ENCODE data around the gene ITPRID1.

Gene ITPRID1

DNA sequence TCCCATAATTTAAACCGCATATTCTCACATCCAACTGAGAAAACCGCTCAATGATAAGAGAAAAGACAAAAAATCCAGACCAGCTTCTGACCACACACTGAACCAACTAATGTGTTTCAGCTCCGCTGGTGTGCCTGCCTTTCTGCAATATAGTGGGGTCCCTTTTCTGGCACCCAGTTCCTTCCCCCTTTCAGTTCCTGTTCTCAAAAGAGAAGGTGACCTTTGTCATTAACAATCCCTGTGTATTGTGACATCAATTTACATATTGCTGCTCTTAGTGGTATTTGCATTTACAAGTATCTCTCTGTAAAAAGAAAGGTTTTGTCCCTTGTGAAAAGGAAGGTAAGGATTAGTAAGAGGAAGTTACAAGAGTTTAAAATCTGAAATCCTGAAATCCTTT lies 174.5 kb downstream of the ITPRID1 start:
- Histone ChIP-seq H3K4me2 (no peak overlapping the region), H3K9ac (no peak overlapping the region), H3K4me1 (no peaks in the 10 kb centered on the region), H4K20me1 (no peaks in the 10 kb centered on the region), H3K27me3 (no peaks in the 10 kb centered on the region), H3K9me3 (no peaks in the 10 kb centered on the region), H3K27ac (no peak overlapping the region), H3K36me3 (no peaks in the 10 kb centered on the region), H3K4me3 (no peak overlapping the region)
- no peak for TF ChIP-seq Cebpa-rat (IDR thresholded peaks at IDR 0.05)

DNA sequence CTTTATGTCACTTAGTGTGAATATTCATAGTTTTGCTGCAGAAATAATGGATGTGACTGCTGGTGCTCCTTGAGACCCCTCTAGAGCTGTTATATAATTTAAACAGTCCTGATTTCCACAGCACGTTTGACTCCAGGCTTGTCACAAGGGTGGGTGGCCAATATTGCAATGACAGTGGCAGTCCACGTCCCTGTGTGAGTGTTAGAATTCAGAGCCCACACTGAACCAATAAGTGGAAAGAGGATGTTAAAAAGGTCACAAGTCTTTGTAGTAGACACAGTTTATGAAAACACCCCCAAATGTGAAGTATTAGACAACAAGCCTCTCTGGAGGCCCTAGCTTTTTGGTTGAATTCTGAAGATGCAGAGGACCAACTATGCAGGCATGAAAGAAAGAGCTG lies 175.1 kb downstream of the ITPRID1 start:
- Histone ChIP-seq H3K27ac (no peak overlapping the region), H3K9me3 (no peaks in the 10 kb centered on the region), H3K4me3 (no peak overlapping the region), H3K9ac (no peak overlapping the region), H3K36me3 (no peaks in the 10 kb centered on the region), H3K4me1 (no peaks in the 10 kb centered on the region), H4K20me1 (no peaks in the 10 kb centered on the region), H3K4me2 (no peak overlapping the region), H3K27me3 (no peaks in the 10 kb centered on the region)
- TF ChIP-seq Cebpa-rat (IDR thresholded peaks at IDR 0.05), result no peak

DNA sequence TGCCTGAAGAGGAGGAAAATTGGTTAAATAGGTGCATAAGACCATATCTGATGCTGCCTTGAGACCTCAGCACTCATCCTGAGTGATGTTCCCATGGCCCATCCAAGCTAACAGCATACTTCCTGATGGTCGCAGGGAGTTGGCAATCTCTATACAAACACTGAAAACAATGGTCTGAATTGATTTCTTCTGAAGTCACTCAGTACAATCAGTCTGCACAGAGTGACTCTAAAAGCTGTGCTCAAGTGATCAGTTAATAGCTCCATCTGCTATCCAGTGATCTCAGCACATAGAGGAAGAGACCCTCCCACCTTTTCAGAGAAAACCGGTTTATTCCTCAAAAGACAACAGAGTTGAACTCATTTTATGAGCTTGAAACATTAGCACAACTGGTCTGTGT lies 177.0 kb downstream of the ITPRID1 start:
- H4K20me1 ChIP-seq, result no peaks in the 10 kb centered on the region
- H3K4me3 ChIP-seq, result no peak overlapping the region
- H3K4me2 ChIP-seq, result no peak overlapping the region
- H3K9me3 ChIP-seq, result no peaks in the 10 kb centered on the region
- H3K9ac ChIP-seq, result no peak overlapping the region
- no peaks in the 10 kb centered on the region for H3K36me3 ChIP-seq
- TF ChIP-seq Cebpa-rat (IDR thresholded peaks at IDR 0.05), result no peak
- H3K27ac ChIP-seq, result no peak overlapping the region
- H3K4me1 ChIP-seq, result no peaks in the 10 kb centered on the region
- no peaks in the 10 kb centered on the region for H3K27me3 ChIP-seq

DNA sequence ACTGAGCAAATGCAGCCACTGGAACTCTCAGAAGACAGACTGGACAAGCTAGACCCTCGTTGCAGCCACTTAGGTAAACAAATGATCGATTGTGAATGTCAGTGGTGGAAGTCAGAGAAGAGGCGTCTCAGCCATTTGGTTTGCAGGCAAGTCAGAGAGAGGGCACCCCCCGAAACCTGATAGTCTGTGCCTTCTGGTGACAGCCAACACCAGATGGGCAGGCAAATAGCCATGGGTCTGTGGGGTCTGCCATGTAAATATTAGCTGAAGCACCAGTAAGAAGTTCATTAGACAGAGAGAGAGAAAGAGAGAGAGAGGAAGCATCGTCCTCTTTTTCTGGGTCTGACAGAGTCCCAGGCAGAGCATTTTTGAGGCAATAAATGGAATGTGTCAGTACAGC lies 178.6 kb downstream of the ITPRID1 start:
- Histone ChIP-seq H3K36me3 (no peaks in the 10 kb centered on the region), H3K4me1 (no peaks in the 10 kb centered on the region), H4K20me1 (no peaks in the 10 kb centered on the region), H3K27ac (no peak overlapping the region), H3K9me3 (no peaks in the 10 kb centered on the region), H3K4me2 (no peak overlapping the region), H3K4me3 (no peak overlapping the region), H3K27me3 (no peaks in the 10 kb centered on the region), H3K9ac (no peak overlapping the region)
- TF ChIP-seq Cebpa-rat (IDR thresholded peaks at IDR 0.05), result no peak

DNA sequence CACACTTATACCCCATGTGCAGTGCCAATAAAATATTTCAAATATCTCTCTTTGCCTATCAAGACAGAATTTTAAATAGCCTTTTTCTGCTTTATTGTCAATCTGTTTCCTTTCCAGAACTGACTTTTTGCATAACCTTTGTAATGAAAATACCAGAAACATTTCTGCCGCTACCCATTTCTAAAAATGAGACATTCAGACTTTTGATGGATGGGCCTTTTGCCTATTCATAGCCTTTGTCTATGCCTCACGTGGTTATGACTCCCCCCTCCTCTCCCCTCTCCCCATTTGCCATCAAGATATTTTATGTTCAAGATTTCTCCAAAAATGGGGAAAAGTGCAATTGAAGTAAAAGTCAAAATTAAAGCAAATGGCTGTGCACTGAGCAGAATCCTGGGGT lies 179.0 kb downstream of the ITPRID1 start:
- Histone ChIP-seq H3K4me3 (no peak overlapping the region), H3K9ac (no peak overlapping the region), H3K27ac (no peak overlapping the region), H3K4me2 (no peak overlapping the region), H4K20me1 (no peaks in the 10 kb centered on the region), H3K36me3 (no peaks in the 10 kb centered on the region), H3K9me3 (no peaks in the 10 kb centered on the region), H3K4me1 (no peaks in the 10 kb centered on the region), H3K27me3 (no peaks in the 10 kb centered on the region)
- TF ChIP-seq Cebpa-rat (IDR thresholded peaks at IDR 0.05), result no peak

DNA sequence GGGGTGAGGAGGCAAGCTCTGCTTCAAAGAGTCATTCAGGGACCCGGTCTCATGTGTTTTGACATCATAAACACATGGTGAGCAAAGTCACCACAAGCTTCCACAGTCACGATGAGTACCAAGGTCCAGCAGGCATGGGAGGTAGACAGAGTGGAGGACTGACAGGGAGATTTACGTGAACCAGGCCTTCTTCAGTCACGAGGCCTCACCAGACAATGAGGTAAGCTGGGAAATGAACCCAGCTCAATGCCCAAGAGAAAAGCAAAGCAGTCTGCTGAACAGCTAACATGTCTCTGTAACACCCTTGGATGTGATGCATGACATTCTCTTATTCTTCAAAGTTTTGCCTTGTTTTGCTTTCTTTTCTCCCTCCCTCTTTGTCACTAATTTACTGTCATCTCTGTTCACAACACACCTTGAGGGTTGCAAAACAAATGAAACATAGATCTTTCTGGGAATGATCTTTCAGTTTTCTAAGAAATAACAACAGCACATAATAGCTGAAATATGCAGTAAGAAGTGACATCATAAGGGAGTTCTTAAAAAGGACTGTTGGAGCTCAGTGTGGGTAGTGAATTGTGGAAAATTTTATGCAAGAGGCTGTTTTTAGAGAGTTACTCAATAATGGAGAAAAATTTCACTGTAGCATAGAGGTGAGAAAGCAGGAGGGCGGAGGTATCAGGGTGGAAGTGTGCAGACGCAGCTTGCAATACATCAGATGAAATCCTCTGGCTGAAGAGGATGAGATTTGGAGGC lies 182.1 kb downstream of the ITPRID1 start:
- no peak for TF ChIP-seq Cebpa-rat (IDR thresholded peaks at IDR 0.05)

DNA sequence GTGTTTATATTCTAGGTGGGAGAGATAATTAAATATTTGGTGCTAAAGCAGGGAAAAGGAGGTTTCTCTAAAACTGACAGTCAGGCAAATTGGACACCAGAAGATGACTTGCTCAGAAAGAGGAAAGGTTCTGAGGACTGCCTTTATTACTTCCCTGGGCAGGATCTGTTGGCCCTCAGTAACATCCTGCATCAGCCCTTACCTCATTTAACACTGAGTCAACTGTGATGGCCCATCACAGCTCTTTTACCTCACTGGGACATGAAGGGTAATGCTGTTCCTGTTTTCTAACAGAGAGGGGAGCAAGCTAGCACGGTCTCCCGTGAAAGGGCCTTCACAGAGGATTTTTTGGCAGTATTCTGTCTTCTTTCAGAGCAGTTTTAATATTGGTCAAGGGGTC lies 185.2 kb downstream of the ITPRID1 start:
- Histone ChIP-seq H3K36me3 (no peaks in the 10 kb centered on the region), H3K27ac (no peak overlapping the region), H4K20me1 (no peaks in the 10 kb centered on the region), H3K4me2 (no peak overlapping the region), H3K4me3 (no peak overlapping the region), H3K9me3 (no peaks in the 10 kb centered on the region; the same call in 1 of the 2 replicates), H3K27me3 (no peaks in the 10 kb centered on the region), H3K9ac (no peak overlapping the region), H3K4me1 (no peaks in the 10 kb centered on the region)
- no peak for TF ChIP-seq Cebpa-rat (IDR thresholded peaks at IDR 0.05)

More for the DNA sequence above, 182.1 kb downstream of the ITPRID1 start:
- Histone ChIP-seq H3K4me1 (no peaks in the 10 kb centered on the region), H3K36me3 (no peaks in the 10 kb centered on the region), H3K27ac (no peak overlapping the region), H3K9ac (no peak overlapping the region), H4K20me1 (no peaks in the 10 kb centered on the region), H3K4me3 (no peak overlapping the region), H3K9me3 (no peaks in the 10 kb centered on the region; the same call in 1 of the 2 replicates), H3K4me2 (no peak overlapping the region), H3K27me3 (no peaks in the 10 kb centered on the region)

DNA sequence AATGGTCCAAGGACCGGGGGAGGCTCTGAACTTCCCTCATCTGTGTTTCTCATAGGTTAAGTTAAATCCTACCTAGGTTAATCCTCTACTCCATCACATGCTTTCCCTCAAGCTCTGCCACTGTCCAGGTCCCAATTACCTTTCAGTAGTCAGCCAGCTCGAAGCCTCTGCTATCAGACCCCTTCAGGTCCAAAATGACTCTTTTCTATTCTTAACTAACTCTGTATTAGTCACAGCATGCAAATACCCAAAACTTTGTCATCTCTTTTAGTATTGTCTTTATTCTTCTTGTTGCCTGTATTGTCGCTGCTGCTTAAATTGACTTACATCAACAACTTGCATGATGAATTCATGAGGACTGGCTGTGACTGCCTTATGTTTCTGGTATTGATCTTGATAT lies 188.5 kb downstream of the ITPRID1 start:
- no peak overlapping the region for H3K9ac ChIP-seq
- H3K4me3 ChIP-seq, result no peak overlapping the region
- peaks cover 6% of the 10 kb centered on the region for H3K4me1 ChIP-seq
- H4K20me1 ChIP-seq, result no peaks in the 10 kb centered on the region
- H3K27me3 ChIP-seq, result no peaks in the 10 kb centered on the region
- H3K9me3 ChIP-seq, result no peaks in the 10 kb centered on the region; the same call in 1 of the 2 replicates
- no peaks in the 10 kb centered on the region for H3K36me3 ChIP-seq
- TF ChIP-seq Cebpa-rat (IDR thresholded peaks at IDR 0.05), result no peak
- no peak overlapping the region for H3K4me2 ChIP-seq
- H3K27ac ChIP-seq, result no peak overlapping the region

DNA sequence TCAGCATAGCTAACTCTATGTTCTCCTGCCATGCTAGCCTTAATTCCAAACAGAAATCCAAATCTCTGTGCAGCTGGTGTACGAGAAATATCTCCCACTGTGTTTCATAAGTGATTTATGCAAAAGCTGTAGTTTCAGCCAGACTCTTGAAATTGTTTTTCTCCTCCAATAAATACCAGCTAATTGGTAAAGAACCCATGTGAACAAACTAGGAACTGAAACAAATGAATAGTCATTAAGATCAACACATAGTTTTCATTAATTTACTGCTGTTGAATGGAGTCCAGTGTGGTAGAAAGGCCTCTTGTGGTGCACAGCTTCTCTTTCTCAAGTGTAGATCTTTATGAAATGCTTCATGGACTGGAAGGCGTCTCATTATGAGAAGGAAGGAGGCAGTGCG lies 191.5 kb downstream of the ITPRID1 start:
- no peak overlapping the region for H3K9ac ChIP-seq
- TF ChIP-seq Cebpa-rat (IDR thresholded peaks at IDR 0.05), result no peak
- H3K4me2 ChIP-seq, result no peak overlapping the region
- no peaks in the 10 kb centered on the region; the same call in 1 of the 2 replicates for H3K9me3 ChIP-seq
- no peaks in the 10 kb centered on the region for H3K27me3 ChIP-seq
- H3K36me3 ChIP-seq, result no peaks in the 10 kb centered on the region
- H4K20me1 ChIP-seq, result no peaks in the 10 kb centered on the region
- H3K4me3 ChIP-seq, result no peak overlapping the region
- peaks cover 7% of the 10 kb centered on the region for H3K4me1 ChIP-seq
- no peak overlapping the region for H3K27ac ChIP-seq

DNA sequence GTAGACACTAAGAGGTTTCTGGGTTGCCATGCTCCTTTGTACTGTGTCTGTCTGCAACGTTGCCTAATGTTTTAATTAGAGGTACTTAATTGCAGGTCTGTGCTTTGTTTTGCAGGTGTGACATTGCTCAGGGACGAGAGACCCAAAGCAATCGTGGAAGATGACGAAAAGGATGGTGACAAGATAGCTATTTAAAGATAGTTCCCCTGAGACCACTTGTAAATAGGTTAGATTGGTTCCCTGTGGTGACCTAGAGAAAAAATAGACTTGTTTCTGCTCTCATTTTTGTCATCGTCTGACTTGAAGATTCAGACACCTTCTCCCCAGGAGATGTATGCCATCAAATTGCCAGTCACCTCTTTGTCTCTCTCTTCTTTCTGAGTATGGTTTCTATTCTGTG lies 193.2 kb downstream of the ITPRID1 start:
- Histone ChIP-seq H3K4me1 (peaks cover 7% of the 10 kb centered on the region), H4K20me1 (no peaks in the 10 kb centered on the region), H3K9ac (no peak overlapping the region), H3K4me2 (peak overlapping the region; percentile 52), H3K27ac (no peak overlapping the region), H3K4me3 (no peak overlapping the region), H3K36me3 (no peaks in the 10 kb centered on the region), H3K9me3 (no peaks in the 10 kb centered on the region), H3K27me3 (no peaks in the 10 kb centered on the region)
- TF ChIP-seq Cebpa-rat (IDR thresholded peaks at IDR 0.05), result no peak

All from BLaER1 (cell line).